MG63 (cell line): ENCODE results near the gene GAGE2A. TPM values are rescaled to one million over a fixed set of nuclear protein-coding genes. Genes with fewer than 3 reads are reported as not detected.
A peak's percentile ranks its signal among the peaks of the same experiment; 100 is the strongest.
"Not testable (repeated sequence)": the region's sequence is repeated elsewhere in the genome, so short reads cannot be mapped to it uniquely, and the experiment has no call there.

Experiments
- DNase-seq: peaks from one replicate; pipeline ENCODE4 v3.0.0-alpha.2; 2020
- H3K27me3 ChIP-seq: fragments of 250-450 bp; sonication (Bioruptor Pico); 2 replicates; pipeline ENCODE4 v1.5.1; 2020; ENCODE audit warnings: mild to moderate bottlenecking, moderate library complexity
- H3K36me3 ChIP-seq: fragments of 250-450 bp; sonication (Bioruptor Pico); 2 replicates; pipeline ENCODE4 v1.5.1; 2020; ENCODE audit warnings: mild to moderate bottlenecking, moderate library complexity
- H3K4me3 ChIP-seq: fragments of 250-450 bp; sonication (Bioruptor Pico); 2 replicates; pipeline ENCODE4 v1.5.1; 2020; ENCODE audit warnings: mild to moderate bottlenecking, moderate library complexity
- H3K9me3 ChIP-seq: fragments of 250-450 bp; sonication (Bioruptor Pico); 2 replicates; pipeline ENCODE4 v1.5.1; 2020; ENCODE audit warnings: mild to moderate bottlenecking, moderate library complexity
- total RNA-seq: library from RNA; depleted of rRNA; stranded (reverse); fragments of >200 nt; shearing (Covaris generic); gene quantifications from 2 replicates; pipeline ENCODE4 v1.2.3, GENCODE V29; 2014; ENCODE audit warnings: low replicate concordance; rRNA removed

GAGE2A gene, protein sequence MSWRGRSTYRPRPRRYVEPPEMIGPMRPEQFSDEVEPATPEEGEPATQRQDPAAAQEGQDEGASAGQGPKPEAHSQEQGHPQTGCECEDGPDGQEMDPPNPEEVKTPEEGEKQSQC
- total RNA-seq = not detected in 2 replicates

DNA sequence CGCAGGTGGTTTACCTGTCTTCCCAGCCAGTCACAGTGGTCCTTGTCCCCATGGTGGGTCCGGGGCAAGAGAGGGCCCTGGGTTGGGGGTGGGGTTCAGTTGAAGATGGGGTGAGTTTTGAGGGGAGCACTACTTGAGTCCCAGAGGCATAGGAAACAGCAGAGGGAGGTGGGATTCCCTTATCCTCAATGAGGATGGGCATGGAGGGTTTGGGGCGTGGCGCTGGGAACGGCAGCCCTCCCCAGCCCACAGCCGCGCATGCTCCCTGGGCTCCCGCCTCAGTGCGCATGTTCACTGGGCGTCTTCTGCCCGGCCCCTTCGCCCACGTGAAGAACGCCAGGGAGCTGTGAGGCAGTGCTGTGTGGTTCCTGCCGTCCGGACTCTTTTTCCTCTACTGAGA lies at the start of gene GAGE2A:
Gene GAGE2A (plus strand): TSS at position 301 of the 400 bp plus-strand sequence. CDS start 1,155 bp downstream, outside the sequence.
- not testable (repeated sequence) for H3K27me3 ChIP-seq, H3K36me3 ChIP-seq, H3K9me3 ChIP-seq, DNase-seq, H3K4me3 ChIP-seq

DNA sequence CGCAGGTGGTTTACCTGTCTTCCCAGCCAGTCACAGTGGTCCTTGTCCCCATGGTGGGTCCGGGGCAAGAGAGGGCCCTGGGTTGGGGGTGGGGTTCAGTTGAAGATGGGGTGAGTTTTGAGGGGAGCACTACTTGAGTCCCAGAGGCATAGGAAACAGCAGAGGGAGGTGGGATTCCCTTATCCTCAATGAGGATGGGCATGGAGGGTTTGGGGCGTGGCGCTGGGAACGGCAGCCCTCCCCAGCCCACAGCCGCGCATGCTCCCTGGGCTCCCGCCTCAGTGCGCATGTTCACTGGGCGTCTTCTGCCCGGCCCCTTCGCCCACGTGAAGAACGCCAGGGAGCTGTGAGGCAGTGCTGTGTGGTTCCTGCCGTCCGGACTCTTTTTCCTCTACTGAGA lies 47.9 kb upstream of the GAGE2A start, which contains the start of gene GAGE12D:
Gene GAGE12D (plus strand): TSS at position 301 of the 400 bp plus-strand sequence. CDS start 1,155 bp downstream, outside the sequence.
- not testable (repeated sequence) for H3K9me3 ChIP-seq, H3K27me3 ChIP-seq, H3K4me3 ChIP-seq, H3K36me3 ChIP-seq, DNase-seq

DNA sequence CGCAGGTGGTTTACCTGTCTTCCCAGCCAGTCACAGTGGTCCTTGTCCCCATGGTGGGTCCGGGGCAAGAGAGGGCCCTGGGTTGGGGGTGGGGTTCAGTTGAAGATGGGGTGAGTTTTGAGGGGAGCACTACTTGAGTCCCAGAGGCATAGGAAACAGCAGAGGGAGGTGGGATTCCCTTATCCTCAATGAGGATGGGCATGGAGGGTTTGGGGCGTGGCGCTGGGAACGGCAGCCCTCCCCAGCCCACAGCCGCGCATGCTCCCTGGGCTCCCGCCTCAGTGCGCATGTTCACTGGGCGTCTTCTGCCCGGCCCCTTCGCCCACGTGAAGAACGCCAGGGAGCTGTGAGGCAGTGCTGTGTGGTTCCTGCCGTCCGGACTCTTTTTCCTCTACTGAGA lies 38.3 kb upstream of the GAGE2A start, which contains the start of gene GAGE12E:
Gene GAGE12E (plus strand): TSS at position 301 of the 400 bp plus-strand sequence. CDS start 1,155 bp downstream, outside the sequence.
- DNase-seq, H3K27me3 ChIP-seq: not testable (repeated sequence)

DNA sequence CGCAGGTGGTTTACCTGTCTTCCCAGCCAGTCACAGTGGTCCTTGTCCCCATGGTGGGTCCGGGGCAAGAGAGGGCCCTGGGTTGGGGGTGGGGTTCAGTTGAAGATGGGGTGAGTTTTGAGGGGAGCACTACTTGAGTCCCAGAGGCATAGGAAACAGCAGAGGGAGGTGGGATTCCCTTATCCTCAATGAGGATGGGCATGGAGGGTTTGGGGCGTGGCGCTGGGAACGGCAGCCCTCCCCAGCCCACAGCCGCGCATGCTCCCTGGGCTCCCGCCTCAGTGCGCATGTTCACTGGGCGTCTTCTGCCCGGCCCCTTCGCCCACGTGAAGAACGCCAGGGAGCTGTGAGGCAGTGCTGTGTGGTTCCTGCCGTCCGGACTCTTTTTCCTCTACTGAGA lies 28.8 kb upstream of the GAGE2A start, which contains the start of gene GAGE12F:
Gene GAGE12F (plus strand): TSS at position 301 of the 400 bp plus-strand sequence. CDS start 1,155 bp downstream, outside the sequence.
- DNase-seq, H3K27me3 ChIP-seq, H3K9me3 ChIP-seq, H3K36me3 ChIP-seq, H3K4me3 ChIP-seq: not testable (repeated sequence)

More for the DNA sequence above, 38.3 kb upstream of the GAGE2A start, which contains the start of gene GAGE12E:
- not testable (repeated sequence) for H3K4me3 ChIP-seq, H3K9me3 ChIP-seq, H3K36me3 ChIP-seq

DNA sequence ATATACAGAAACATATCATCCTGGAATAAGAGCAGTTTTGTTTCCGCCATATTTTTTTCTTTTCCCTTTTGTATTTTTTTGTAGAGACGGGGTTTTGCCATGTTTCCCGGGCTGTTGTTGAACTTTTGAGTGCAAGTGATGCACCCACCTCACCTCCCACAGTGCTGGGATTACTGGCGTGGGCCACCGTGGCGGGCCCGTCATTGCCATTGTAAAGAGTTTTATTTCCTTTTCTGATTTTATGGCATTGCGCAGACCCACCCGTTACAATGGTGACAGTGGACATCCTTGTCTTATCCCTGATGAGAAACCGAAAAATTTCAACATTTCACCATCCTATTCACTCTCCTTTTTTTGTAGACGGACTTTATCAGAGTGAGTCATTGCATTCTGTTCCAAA lies 20.6 kb upstream of the GAGE2A start:
- DNase-seq, H3K4me3 ChIP-seq, H3K9me3 ChIP-seq: not testable (repeated sequence)

DNA sequence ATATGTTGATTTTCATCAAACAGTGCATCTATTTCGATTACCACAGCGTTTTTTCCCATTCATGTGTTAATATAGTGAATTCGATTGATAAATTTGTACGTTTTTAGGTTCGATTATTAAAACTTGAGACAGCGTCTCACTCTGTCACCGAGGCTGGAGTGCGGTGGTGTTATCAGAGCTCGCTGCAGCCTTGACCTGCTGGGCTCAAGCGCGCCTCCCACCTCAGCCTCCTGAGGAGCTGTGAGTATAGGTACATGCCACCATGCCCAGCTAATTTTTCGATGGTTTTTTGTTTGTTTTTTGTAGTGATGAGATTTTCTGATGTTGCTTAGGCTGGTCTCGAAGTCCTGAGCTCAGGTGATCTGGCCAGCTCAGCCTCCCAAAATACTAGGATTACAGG lies 20.1 kb upstream of the GAGE2A start:
- not testable (repeated sequence) for H3K4me3 ChIP-seq, H3K27me3 ChIP-seq, H3K9me3 ChIP-seq, DNase-seq, H3K36me3 ChIP-seq

More for the DNA sequence above, 20.6 kb upstream of the GAGE2A start:
- H3K36me3 ChIP-seq, H3K27me3 ChIP-seq: not testable (repeated sequence)

DNA sequence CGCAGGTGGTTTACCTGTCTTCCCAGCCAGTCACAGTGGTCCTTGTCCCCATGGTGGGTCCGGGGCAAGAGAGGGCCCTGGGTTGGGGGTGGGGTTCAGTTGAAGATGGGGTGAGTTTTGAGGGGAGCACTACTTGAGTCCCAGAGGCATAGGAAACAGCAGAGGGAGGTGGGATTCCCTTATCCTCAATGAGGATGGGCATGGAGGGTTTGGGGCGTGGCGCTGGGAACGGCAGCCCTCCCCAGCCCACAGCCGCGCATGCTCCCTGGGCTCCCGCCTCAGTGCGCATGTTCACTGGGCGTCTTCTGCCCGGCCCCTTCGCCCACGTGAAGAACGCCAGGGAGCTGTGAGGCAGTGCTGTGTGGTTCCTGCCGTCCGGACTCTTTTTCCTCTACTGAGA lies 19.2 kb upstream of the GAGE2A start, which contains the start of gene GAGE12G:
Gene GAGE12G (plus strand): TSS at position 301 of the 400 bp plus-strand sequence. CDS start 1,155 bp downstream, outside the sequence.
- not testable (repeated sequence) for H3K9me3 ChIP-seq, H3K4me3 ChIP-seq, H3K27me3 ChIP-seq, DNase-seq, H3K36me3 ChIP-seq

DNA sequence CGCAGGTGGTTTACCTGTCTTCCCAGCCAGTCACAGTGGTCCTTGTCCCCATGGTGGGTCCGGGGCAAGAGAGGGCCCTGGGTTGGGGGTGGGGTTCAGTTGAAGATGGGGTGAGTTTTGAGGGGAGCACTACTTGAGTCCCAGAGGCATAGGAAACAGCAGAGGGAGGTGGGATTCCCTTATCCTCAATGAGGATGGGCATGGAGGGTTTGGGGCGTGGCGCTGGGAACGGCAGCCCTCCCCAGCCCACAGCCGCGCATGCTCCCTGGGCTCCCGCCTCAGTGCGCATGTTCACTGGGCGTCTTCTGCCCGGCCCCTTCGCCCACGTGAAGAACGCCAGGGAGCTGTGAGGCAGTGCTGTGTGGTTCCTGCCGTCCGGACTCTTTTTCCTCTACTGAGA lies 9.6 kb upstream of the GAGE2A start, which contains the start of gene GAGE12H:
Gene GAGE12H (plus strand): TSS at position 301 of the 400 bp plus-strand sequence. CDS start 1,155 bp downstream, outside the sequence.
- DNase-seq, H3K36me3 ChIP-seq: not testable (repeated sequence)

DNA sequence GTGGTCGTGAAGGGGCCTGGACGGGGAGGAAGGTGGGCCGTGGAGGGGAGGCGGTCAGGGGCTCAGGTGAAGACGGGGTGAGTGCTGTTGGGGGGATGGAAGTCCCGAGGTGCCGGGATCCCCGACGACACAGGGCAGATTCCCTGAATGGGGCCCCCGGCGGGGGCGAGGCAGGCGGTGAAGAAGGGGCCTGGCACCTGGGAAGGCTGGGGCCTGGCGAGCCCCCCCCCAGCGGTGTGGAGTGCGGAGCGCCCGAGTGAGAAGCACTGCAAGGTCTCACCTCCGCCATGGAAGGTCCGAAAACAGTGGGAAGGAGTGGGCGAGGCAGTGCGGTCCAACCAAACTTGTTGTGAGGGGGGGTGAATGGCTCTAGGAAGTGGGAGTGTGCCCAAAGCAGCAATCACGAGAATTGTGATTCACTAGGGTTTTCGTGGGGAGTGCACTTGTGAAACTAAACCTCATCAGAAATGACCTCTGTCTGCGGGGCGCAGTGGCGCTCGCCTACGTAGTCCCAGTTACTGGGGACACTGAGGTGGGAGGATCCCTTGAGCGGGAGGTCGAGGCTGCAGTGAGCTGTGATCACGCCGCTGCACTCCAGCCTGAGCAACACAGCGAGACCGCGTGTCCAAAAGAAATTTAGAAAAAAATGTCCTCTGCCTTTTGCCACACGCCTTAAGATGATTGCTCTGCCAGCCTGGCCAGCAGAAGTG lies 628 bp downstream of the GAGE2A start:
- H3K36me3 ChIP-seq, DNase-seq, H3K9me3 ChIP-seq, H3K4me3 ChIP-seq, H3K27me3 ChIP-seq: not testable (repeated sequence)

More for the DNA sequence above, 9.6 kb upstream of the GAGE2A start, which contains the start of gene GAGE12H:
- H3K9me3 ChIP-seq, H3K27me3 ChIP-seq, H3K4me3 ChIP-seq: not testable (repeated sequence)

DNA sequence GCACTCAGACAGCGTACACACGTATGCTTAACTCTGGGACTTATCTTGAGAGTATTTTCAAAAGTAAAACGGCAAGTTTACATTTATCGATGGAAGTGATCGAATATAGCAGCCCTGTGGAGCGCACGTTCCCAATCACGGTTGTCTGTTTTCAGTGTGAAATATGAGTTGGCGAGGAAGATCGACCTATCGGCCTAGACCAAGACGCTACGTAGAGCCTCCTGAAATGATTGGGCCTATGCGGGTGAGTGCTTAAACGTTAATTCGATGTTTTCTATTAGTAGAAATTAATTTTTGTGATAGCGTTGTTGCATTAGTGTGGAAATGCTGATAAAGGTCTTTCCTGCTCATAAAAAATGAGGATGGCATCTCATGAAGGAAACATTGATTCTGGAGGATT lies 1.2 kb downstream of the GAGE2A start:
- H3K4me3 ChIP-seq, H3K9me3 ChIP-seq, H3K27me3 ChIP-seq, H3K36me3 ChIP-seq, DNase-seq: not testable (repeated sequence)

DNA sequence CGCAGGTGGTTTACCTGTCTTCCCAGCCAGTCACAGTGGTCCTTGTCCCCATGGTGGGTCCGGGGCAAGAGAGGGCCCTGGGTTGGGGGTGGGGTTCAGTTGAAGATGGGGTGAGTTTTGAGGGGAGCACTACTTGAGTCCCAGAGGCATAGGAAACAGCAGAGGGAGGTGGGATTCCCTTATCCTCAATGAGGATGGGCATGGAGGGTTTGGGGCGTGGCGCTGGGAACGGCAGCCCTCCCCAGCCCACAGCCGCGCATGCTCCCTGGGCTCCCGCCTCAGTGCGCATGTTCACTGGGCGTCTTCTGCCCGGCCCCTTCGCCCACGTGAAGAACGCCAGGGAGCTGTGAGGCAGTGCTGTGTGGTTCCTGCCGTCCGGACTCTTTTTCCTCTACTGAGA lies 9.4 kb downstream of the GAGE2A start, which contains the start of gene GAGE1:
Gene GAGE1 (plus strand): TSS at position 301 of the 400 bp plus-strand sequence. CDS start 1,155 bp downstream, outside the sequence.
- not testable (repeated sequence) for DNase-seq, H3K36me3 ChIP-seq, H3K9me3 ChIP-seq, H3K27me3 ChIP-seq, H3K4me3 ChIP-seq

DNA sequence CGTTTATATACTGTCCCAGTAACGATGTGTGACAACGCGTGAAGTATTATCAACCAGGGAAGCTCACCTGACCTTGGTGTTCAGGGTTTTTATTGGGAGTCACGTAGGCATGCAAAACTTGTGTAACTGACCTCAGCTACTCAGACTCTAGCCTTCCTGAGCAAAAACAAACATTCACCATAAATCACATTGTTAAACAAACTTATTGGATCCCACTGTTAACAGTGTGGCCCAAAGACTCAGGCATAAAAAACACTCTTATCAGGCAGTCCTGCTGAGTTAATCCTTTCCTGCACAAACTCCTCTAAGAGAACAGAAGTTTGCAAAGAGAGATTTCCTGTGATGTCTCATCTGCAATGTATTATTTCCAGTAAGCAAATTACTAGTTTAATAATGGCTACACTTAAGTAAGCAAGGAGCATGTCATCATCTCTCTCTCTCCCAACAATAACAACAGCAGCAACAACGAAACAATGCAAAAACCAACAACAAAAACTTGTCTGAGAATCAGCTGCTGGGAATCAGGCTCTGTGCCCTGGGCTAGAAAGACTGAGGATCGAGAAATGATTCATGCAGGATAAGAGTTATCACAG lies 21.5 kb downstream of the GAGE2A start:
- Histone ChIP-seq H3K4me3 (no peak overlapping the region), H3K27me3 (no peaks in the 10 kb centered on the region), H3K36me3 (no peaks in the 10 kb centered on the region), H3K9me3 (no peaks in the 10 kb centered on the region)
- DNase-seq = peak; percentile 1

DNA sequence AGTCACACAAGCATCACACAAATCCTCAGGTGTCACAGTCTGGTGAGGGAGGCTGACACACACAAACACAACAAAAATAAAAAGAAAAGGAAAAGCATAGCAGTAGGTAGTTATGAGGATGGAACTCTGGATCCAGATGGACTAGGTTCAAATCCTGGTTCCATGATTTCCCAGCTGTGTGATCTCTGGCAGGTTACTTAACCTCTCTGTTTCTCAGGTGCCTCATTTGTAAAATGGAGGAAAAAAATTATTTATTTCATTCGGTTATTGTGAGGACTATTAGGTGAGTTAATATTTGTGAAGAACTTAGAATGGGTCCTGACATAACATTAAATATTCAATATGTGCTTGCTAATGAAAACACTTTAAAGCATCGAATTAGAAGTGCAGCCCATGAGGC lies 29.3 kb downstream of the GAGE2A start:
- Histone ChIP-seq H3K9me3 (no peaks in the 10 kb centered on the region), H3K27me3 (no peaks in the 10 kb centered on the region), H3K4me3 (no peak overlapping the region), H3K36me3 (no peaks in the 10 kb centered on the region)
- DNase-seq = no peak

DNA sequence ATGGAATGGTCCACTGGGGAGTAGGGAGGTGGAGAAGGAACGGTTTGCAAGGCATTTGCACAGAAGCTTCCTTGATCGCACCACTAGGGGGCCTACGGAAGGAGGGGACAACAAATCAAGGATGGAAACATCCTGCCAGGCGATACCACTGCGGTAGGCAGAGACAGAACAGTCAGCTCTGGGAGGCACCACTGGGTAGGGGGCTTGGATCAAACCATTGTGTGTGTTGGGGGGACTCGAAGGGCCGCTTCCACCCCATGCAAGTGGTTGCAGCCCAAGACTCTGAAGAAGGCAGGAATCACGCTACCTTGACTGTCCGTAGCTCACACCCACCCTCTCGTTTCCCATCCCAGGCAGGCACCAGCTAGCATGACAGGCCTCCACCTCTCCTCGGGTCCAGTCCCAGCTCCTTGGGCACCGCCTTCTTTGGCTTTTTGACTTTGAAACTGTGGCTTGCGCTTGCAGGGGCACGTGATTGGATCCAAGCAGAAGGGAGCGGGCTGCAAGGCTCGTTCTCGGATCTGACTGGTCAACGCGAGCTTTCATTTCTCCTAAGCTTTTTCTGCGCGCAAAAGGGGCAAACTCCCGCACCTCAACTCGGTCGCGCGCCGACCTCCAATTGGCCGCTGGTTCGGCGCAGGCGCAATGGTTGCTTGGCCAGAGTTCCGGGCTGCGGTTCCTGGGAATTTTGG lies 37.9 kb downstream of the GAGE2A start:
- DNase-seq = no peak
- H3K9me3 ChIP-seq = no peaks in the 10 kb centered on the region
- H3K4me3 ChIP-seq = no peak overlapping the region
- H3K27me3 ChIP-seq = no peaks in the 10 kb centered on the region
- H3K36me3 ChIP-seq = no peaks in the 10 kb centered on the region

DNA sequence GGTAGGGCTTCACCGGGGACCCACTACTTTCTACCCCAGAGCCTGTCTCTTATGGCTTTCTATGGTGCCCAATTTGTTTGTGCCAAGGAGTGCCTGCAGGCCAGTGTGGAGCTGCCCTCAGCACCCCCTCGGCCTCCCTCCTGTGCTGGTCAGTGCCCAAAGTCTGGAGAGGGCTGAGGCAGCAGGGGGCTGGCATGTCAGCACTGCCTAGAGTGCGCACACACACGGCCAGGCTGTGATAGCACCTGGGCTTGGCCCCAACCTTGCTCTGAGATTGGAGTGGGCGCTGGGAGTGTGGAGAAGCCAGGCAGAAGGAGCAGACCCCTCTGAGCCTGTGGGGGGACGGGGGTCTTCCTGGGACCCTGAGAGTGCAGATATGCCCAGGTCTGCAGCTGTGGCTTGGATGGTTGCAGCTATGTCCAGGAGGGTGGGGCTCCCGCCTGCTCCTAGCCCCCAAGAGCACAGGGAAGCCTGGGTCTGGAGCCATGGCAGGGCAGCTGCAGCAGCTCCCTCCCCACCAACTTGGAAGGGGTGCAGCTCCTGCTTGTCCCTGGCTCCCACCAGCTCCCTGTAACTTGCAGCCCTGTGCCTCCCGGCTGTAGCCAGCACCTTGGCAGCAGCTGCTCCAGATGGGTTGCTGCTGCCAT lies 55.8 kb downstream of the GAGE2A start:
- Histone ChIP-seq H3K4me3 (no peak overlapping the region), H3K36me3 (no peaks in the 10 kb centered on the region), H3K27me3 (no peaks in the 10 kb centered on the region), H3K9me3 (no peaks in the 10 kb centered on the region)
- no peak for DNase-seq
